H9 (cell line): Measurements from ENCODE around the gene ANKS1B. TPM values are rescaled to one million over a fixed set of nuclear protein-coding genes. Genes with fewer than 3 reads are reported as not detected.

ENCODE experiments used
- DNase-seq: peaks from one replicate; pipeline ENCODE4 v3.0.0-alpha.2; 2017
- H2AFZ ChIP-seq: one replicate; pipeline ENCODE4 v1.6.1; 2013; ENCODE audit warnings: mild to moderate bottlenecking, low read length, control low read depth, moderate library complexity
- H2AK5ac ChIP-seq: 2 replicates; pipeline ENCODE4 v1.6.1; 2013; ENCODE audit warnings: low read length, control low read depth, mixed read lengths; ENCODE audit not compliant: insufficient read length
- H2BK120ac ChIP-seq: one replicate; pipeline ENCODE4 v1.6.1; 2013; ENCODE audit warnings: low read depth, mild to moderate bottlenecking, low read length, control low read depth, inconsistent platforms; ENCODE audit not compliant: poor library complexity, severe bottlenecking
- H2BK12ac ChIP-seq: 2 replicates; pipeline ENCODE4 v1.6.1; 2013; ENCODE audit warnings: low read length, control low read depth, mixed read lengths, low read depth; ENCODE audit not compliant: insufficient read length
- H2BK15ac ChIP-seq: 2 replicates; pipeline ENCODE4 v1.6.1; 2013; ENCODE audit warnings: low read depth, low read length, control low read depth
- H2BK20ac ChIP-seq: one replicate; pipeline ENCODE4 v1.6.1; 2013; ENCODE audit warnings: low read depth, mild to moderate bottlenecking, low read length, control low read depth, inconsistent platforms; ENCODE audit not compliant: poor library complexity, severe bottlenecking
- H2BK5ac ChIP-seq: 2 replicates; pipeline ENCODE4 v1.6.1; 2013; ENCODE audit warnings: low read length, control low read depth, mixed read lengths; ENCODE audit not compliant: insufficient read length
- H3K14ac ChIP-seq: 2 replicates; pipeline ENCODE4 v1.6.1; 2013; ENCODE audit warnings: low read length, control low read depth; ENCODE audit not compliant: insufficient read depth
- H3K18ac ChIP-seq: 2 replicates; pipeline ENCODE4 v1.6.1; 2013; ENCODE audit warnings: low read depth, mild to moderate bottlenecking, mixed read lengths, low read length, control low read depth; ENCODE audit not compliant: insufficient read length
- H3K23ac ChIP-seq: 2 replicates; pipeline ENCODE4 v1.6.1; 2013; ENCODE audit warnings: low read length, control low read depth, mixed read lengths, low read depth; ENCODE audit not compliant: insufficient read length
- H3K23me2 ChIP-seq: 2 replicates; pipeline ENCODE4 v1.6.1; 2013; ENCODE audit warnings: low read depth, mild to moderate bottlenecking, mixed read lengths, low read length, control low read depth; ENCODE audit not compliant: insufficient read length, poor library complexity, severe bottlenecking
- H3K27ac ChIP-seq: 2 replicates; pipeline ENCODE4 v1.5.1; 2013; ENCODE audit warnings: low read length, control low read depth, mixed read lengths, low read depth; ENCODE audit not compliant: insufficient read length
- H3K27me3 ChIP-seq: 2 replicates; pipeline ENCODE4 v1.6.1; 2013; ENCODE audit warnings: low read length, control low read depth, inconsistent platforms; ENCODE audit not compliant: insufficient read depth
- H3K4ac ChIP-seq: 2 replicates; pipeline ENCODE4 v1.6.1; 2013; ENCODE audit warnings: low read depth, mild to moderate bottlenecking, control low read depth, inconsistent platforms, low read length, moderate library complexity
- H3K4me1 ChIP-seq: 2 replicates; pipeline ENCODE4 v1.6.1; 2013; ENCODE audit warnings: low read length, control low read depth, inconsistent platforms; ENCODE audit not compliant: insufficient read depth
- H3K4me2 ChIP-seq: 2 replicates; pipeline ENCODE4 v1.6.1; 2013; ENCODE audit warnings: low read length, control low read depth, mixed read lengths; ENCODE audit not compliant: insufficient read length, insufficient read depth
- H3K56ac ChIP-seq: 2 replicates; pipeline ENCODE4 v1.6.1; 2013; ENCODE audit warnings: low read depth, mild to moderate bottlenecking, mixed read lengths, low read length, control low read depth; ENCODE audit not compliant: insufficient read length
- H3K79me1 ChIP-seq: 2 replicates; pipeline ENCODE4 v1.6.1; 2013; ENCODE audit warnings: low read depth, mild to moderate bottlenecking, moderate library complexity, low read length, control low read depth, inconsistent platforms; ENCODE audit not compliant: insufficient read depth, poor library complexity, severe bottlenecking
- H3K79me2 ChIP-seq: 2 replicates; pipeline ENCODE4 v1.6.1; 2013; ENCODE audit warnings: low read length, control low read depth, inconsistent platforms; ENCODE audit not compliant: insufficient read depth
- H3K9ac ChIP-seq: 2 replicates; pipeline ENCODE4 v1.6.1; 2013; ENCODE audit warnings: low read length, control low read depth, mixed read lengths; ENCODE audit not compliant: insufficient read length; ENCODE audit errors: extremely low read depth
- H3K9me3 ChIP-seq: one replicate; pipeline ENCODE4 v1.6.1; 2013; ENCODE audit warnings: low read depth, low read length, inconsistent platforms; ENCODE audit not compliant: control insufficient read depth
- H3T11ph ChIP-seq: one replicate; pipeline ENCODE4 v1.6.1; 2013; ENCODE audit warnings: mild to moderate bottlenecking, low read length, control low read depth, inconsistent platforms
- H4K20me1 ChIP-seq: one replicate; pipeline ENCODE4 v1.6.1; 2013; ENCODE audit not compliant: control insufficient read depth, insufficient read length, insufficient read depth
- H4K5ac ChIP-seq: 2 replicates; pipeline ENCODE4 v1.6.1; 2013; ENCODE audit warnings: low read depth, mild to moderate bottlenecking, mixed read lengths, low read length, control low read depth; ENCODE audit not compliant: insufficient read length
- H4K8ac ChIP-seq: replicated peaks from 2 replicates; pipeline ENCODE4 v1.6.1; 2013; ENCODE audit warnings: low read length, control low read depth, mixed read lengths, low read depth; ENCODE audit not compliant: insufficient read length
- H4K91ac ChIP-seq: 2 replicates; pipeline ENCODE4 v1.6.1; 2013; ENCODE audit warnings: low read depth, mild to moderate bottlenecking, moderate library complexity, mixed read lengths, low read length, control low read depth; ENCODE audit not compliant: insufficient read length
- H3K27ac Mint-ChIP-seq, 3 experiments: 2 replicates in 2 of 3; 3 replicates in 1 of 3; pipeline ENCODE4 v1.8.0; 2020 to 2021; ENCODE audit warnings: mixed read lengths in 3 of 3, mild to moderate bottlenecking in 1 of 3, moderate library complexity in 1 of 3
- H3K27me3 Mint-ChIP-seq: 2 replicates; pipeline ENCODE4 v1.8.0; 2021; ENCODE audit warnings: low read depth, mild to moderate bottlenecking, moderate library complexity, mixed read lengths
- H3K36me3 Mint-ChIP-seq, 3 experiments: 2 replicates in 2 of 3; 3 replicates in 1 of 3; pipeline ENCODE4 v1.8.0; 2020 to 2021; ENCODE audit warnings: low read depth in 3 of 3, mixed read lengths in 3 of 3; ENCODE audit not compliant: insufficient read depth in 1 of 3
- H3K4me1 Mint-ChIP-seq, 2 experiments: 2 replicates each; pipeline ENCODE4 v1.8.0; 2020; ENCODE audit warnings: mixed read lengths in 2 of 2
- H3K4me3 Mint-ChIP-seq, 2 experiments: 2 replicates in 1 of 2; 3 replicates in 1 of 2; pipeline ENCODE4 v1.8.0; 2020 to 2021; ENCODE audit warnings: mild to moderate bottlenecking in 2 of 2, mixed read lengths in 2 of 2, moderate library complexity in 1 of 2
- H3K9me3 Mint-ChIP-seq, 2 experiments: 2 replicates in 1 of 2; 3 replicates in 1 of 2; pipeline ENCODE4 v1.8.0; 2020; ENCODE audit warnings: mild to moderate bottlenecking in 2 of 2, mixed read lengths in 2 of 2, moderate library complexity in 1 of 2
- CTCF ChIP-seq: fragments of 200-600 bp; sonication (generic); conservative IDR thresholded peaks from 3 replicates; pipeline ENCODE4 v1.8.0; 2021; ENCODE audit warnings: antibody characterized with exemption, mild to moderate bottlenecking
- WGBS: extraction: QIAGEN DNeasy Blood & Tissue Kit; methylation state at CpG from one replicate; pipeline ENCODE4 v1.1.7; 2013; ENCODE audit warnings: missing lambda C conversion rate, low lambda C conversion rate, mixed read lengths; ENCODE audit not compliant: insufficient read length; ENCODE audit errors: extremely low coverage; 5-methylcytosine and 5-hydroxymethylcytosine counted together
- total RNA-seq: library from RNA; stranded (reverse); gene quantifications from 2 replicates; pipeline ENCODE4 v1.2.1, GENCODE V29; 2021

Gene ANKS1B
- total RNA-seq, 1 experiment from 2014 or later = 4.1 TPM

GRCh38 chr12:98736352-98737321 lies 1248.1 kb downstream of the ANKS1B start:
- Histone ChIP-seq H4K5ac (no peak overlapping the region), H2BK20ac (no peak overlapping the region), H3K9ac (no peak overlapping the region), H3K9me3 (no peaks in the 10 kb centered on the region), H3T11ph (no peak overlapping the region), H2BK15ac (no peak overlapping the region), H3K27me3 (no peaks in the 10 kb centered on the region), H3K56ac (no peak overlapping the region), H3K4me1 (no peaks in the 10 kb centered on the region; the same call in 1 of the 2 replicates), H3K23ac (no peak overlapping the region), H2AFZ (no peak overlapping the region), H3K14ac (no peak overlapping the region), H4K8ac (no peak overlapping the region), H3K23me2 (no peaks in the 10 kb centered on the region), H3K79me2 (no peaks in the 10 kb centered on the region), H3K18ac (no peak overlapping the region), H3K79me1 (no peaks in the 10 kb centered on the region), H4K91ac (no peak overlapping the region), H3K27ac (no peak overlapping the region), H2BK12ac (no peak overlapping the region), H2BK120ac (no peak overlapping the region), H3K4me2 (no peak overlapping the region), H4K20me1 (no peaks in the 10 kb centered on the region), H2AK5ac (no peak overlapping the region), H3K4ac (no peak overlapping the region), H2BK5ac (no peak overlapping the region)
- peak; percentile 58; the same call in 2 of the 3 replicates for TF ChIP-seq CTCF
- Mint-ChIP-seq H3K4me1 (peaks cover 16 to 18% of the 10 kb centered on the region in 2 experiments), H3K9me3 (no peaks in the 10 kb centered on the region), H3K27ac (peak overlapping the region in 2 of 3 experiments; percentile 3 to 32; a peak in 3 of 7 replicates), H3K36me3 (peaks cover 0 to 6% (median 4%) of the 10 kb centered on the region in 3 experiments; a peak in 2 of 7 replicates), H3K4me3 (no peak overlapping the region; a peak in 1 of 5 replicates), H3K27me3 (peaks cover 4% of the 10 kb centered on the region)
- DNase-seq = peak; percentile 70
- no CpG with 5 or more reads among the region's 10 CpGs for WGBS
